Measurements from ENCODE around the gene OR9G4. TPM values are rescaled to one million over a fixed set of nuclear protein-coding genes. Genes with fewer than 3 reads are reported as not detected.

Gene OR9G4
- total RNA-seq (2013; cell fraction: nucleolus; rRNA removed): not detected in 2 replicates
- total RNA-seq (2014; rRNA removed) (not detected in 2 replicates), total RNA-seq (2014; rRNA removed; fragmentation: Illumina TruSeq; extraction: Trizol) (not detected in 2 replicates), total RNA-seq (2021) (not detected in 2 replicates), polyA plus RNA-seq (2011; rRNA removed) (not detected in 2 replicates), polyA plus RNA-seq (2014; fragmentation: Illumina TruSeq; extraction: Trizol) (not detected in 2 replicates), polyA plus RNA-seq (2014; fragmentation: Nextera tagmentation; extraction: Ambion mirVana) (not detected), polyA plus RNA-seq (2014; rRNA removed) (not detected in 2 replicates), polyA plus RNA-seq (2016; fragmentation: Nextera tagmentation; extraction: Ambion mirVana) (not detected), polyA minus RNA-seq (2011; rRNA and poly(A)+ RNA removed) (not detected in 2 replicates), Bru-seq, nascent RNA (percentile 9 among the genes with signal in this experiment), BruChase-seq, experiment 1, labeled RNA remaining after a 6-hour chase (not detected), BruChase-seq, experiment 2, labeled RNA remaining after a 2-hour chase (not detected)
- not detected for polyA plus RNA-seq (2011; ENCODE audit: low read depth)
- polyA plus RNA-seq (2011; cell fraction: cytosol; rRNA removed): not detected in 2 replicates
- polyA plus RNA-seq (2011; cell fraction: nucleus; rRNA removed): not detected in 2 replicates
- polyA plus RNA-seq (2012): not detected in 2 replicates
- polyA minus RNA-seq (2011; cell fraction: cytosol; rRNA and poly(A)+ RNA removed): not detected in 2 replicates
- polyA minus RNA-seq (2011; cell fraction: nucleus; rRNA and poly(A)+ RNA removed): not detected in 2 replicates
- long read RNA-seq, experiment 1: 0 reads
- long read RNA-seq, experiment 2: 0 reads

DNA sequence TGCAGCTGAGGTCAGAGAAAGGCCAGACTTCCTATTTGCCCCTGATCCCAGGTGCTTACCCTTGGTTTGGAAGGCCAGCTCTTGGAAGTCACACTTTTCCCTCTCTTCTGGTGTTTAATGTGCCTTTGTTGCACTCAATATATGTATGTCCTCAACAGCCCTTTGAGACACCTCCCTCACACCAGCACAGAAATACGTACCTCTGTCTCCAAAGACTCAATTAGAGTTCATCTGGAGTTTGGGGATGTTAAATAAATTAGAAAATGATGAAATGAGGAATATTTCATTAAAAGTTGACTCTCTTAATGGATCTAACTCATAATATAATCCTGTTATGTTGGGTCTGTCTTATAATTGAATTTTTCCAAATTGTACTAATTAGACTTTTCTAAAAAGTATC, at the start of gene OR9G4:
TSS of gene OR9G4 (minus strand) at position 101 of the 400 bp plus-strand sequence. CDS start 4,931 bp downstream, outside the sequence.
- no peak for ATAC-seq
- Histone ChIP-seq H3K4me3 (no peak within 1 kb of the TSS), H3K27me3 (replicated peaks in 1 of 2; ENCODE audit: control insufficient read depth in 2 of 2, insufficient read depth in 2 of 2, low read length in 1 of 2) (no peaks in the 10 kb centered on the region), H3K36me3 (ENCODE audit: control insufficient read depth in 2 of 2, insufficient read depth in 2 of 2, low read length in 1 of 2) (no peaks in the 10 kb centered on the region), H3K4me1 (ENCODE audit: control insufficient read depth, insufficient read depth, low read length) (no peaks in the 10 kb centered on the region), H3K9me3 (replicated peaks; ENCODE audit: control insufficient read depth, insufficient read depth, low read length) (no peaks in the 10 kb centered on the region), H3K27ac (ENCODE audit: control insufficient read depth, insufficient read depth) (no peak within 1 kb of the TSS), H2AFZ (ENCODE audit: control insufficient read depth, low read depth, low read length) (no peak within 1 kb of the TSS), H3K79me2 (ENCODE audit: control insufficient read depth, insufficient read depth, low read length) (no peaks in the 10 kb centered on the region), H3K4me2 (ENCODE audit: control insufficient read depth, insufficient read depth) (no peak within 1 kb of the TSS), H4K20me1 (ENCODE audit: control insufficient read depth, insufficient read depth) (no peaks in the 10 kb centered on the region), H3K9ac (ENCODE audit: control insufficient read depth, insufficient read depth, low read length) (no peak within 1 kb of the TSS)
- no peak for FAIRE-seq
- BruUV-seq (replicated peaks): no TSS peak
- no peak for DNase-seq (ENCODE audit: low read depth, low spot score)
- ChIA-PET RAD21 (ENCODE audit: unreplicated experiment) (no interaction called here), SMC1A (ENCODE audit: uncharacterized antibody, unreplicated experiment) (no interaction called here), POLR2A (no interaction called here), CTCF (no interaction called here)
- 7% methylated on average over 1 of the region's 1 CpG for WGBS (ENCODE audit: insufficient coverage, insufficient replicate concordance, low lambda C conversion rate, missing lambda C conversion rate)
- intact Hi-C loops (cut with micrococcal nuclease; ENCODE audit: unreplicated experiment): no loop called here
- TF ChIP-seq CBX5 (IDR thresholded peaks at IDR 0.05; ENCODE audit: low read depth): no peak
- TF ChIP-seq HCFC1 (IDR thresholded peaks at IDR 0.05; ENCODE audit: low read length): no peak
- in situ Hi-C loops (cut with MboI): no loop called here

DNA sequence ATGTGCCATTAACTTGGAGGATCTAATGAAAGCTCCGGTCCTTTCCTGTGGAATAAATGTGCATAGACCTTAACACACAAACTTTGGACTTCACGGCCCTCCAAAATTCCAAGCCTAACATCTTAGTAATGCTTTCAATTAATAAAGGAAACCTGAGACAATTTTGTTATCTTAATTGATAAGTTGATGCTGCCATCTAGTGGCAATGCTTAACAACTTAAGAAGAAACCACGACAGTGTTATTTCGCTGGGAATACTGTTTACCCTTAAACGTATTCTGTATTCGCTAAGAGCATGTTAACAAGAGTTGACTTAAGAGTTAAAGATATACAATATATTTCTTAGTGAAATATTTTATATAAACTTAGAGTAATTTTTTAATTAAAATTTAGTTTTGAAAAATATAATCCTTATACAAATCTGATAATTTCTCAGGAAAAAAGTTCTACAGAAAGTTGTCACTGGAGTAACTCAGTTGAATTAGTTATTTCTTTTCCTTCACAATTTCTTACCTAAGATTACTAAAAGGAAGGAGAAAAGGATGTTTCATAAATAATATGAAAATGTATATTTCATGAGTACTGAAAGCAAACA, 35.0 kb upstream of the OR9G4 start:
- ChIA-PET SMC1A (ENCODE audit: uncharacterized antibody, unreplicated experiment) (interaction anchor here (1.3 to 3.3 kb wide), 6 partner anchors 10 to 843 kb away, joined by 4 to 19 read pairs (median 10); no protein-coding TSS in a partner anchor), CTCF (interaction anchor here (0.7 to 2.2 kb wide), 15 partner anchors 8 to 1076 kb away, joined by 3 to 20 read pairs (median 4); no protein-coding TSS in a partner anchor), POLR2A (no interaction called here), RAD21 (ENCODE audit: unreplicated experiment) (interaction anchor here (0.9 to 2.5 kb wide), 4 partner anchors 157 to 835 kb away, joined by 3 to 16 read pairs (median 8); no protein-coding TSS in a partner anchor)
- Histone ChIP-seq H3K4me1 (ENCODE audit: control insufficient read depth, insufficient read depth, low read length) (peaks cover 4% of the 10 kb centered on the region), H3K4me3 (no peak overlapping the region), H3K27me3 (replicated peaks in 1 of 2; ENCODE audit: control insufficient read depth in 2 of 2, insufficient read depth in 2 of 2, low read length in 1 of 2) (no peaks in the 10 kb centered on the region), H4K20me1 (ENCODE audit: control insufficient read depth, insufficient read depth) (no peaks in the 10 kb centered on the region), H3K27ac (ENCODE audit: control insufficient read depth, insufficient read depth) (no peak overlapping the region), H3K4me2 (ENCODE audit: control insufficient read depth, insufficient read depth) (no peak overlapping the region), H3K79me2 (ENCODE audit: control insufficient read depth, insufficient read depth, low read length) (no peaks in the 10 kb centered on the region), H3K36me3 (ENCODE audit: control insufficient read depth in 2 of 2, insufficient read depth in 2 of 2, low read length in 1 of 2) (no peaks in the 10 kb centered on the region), H2AFZ (ENCODE audit: control insufficient read depth, low read depth, low read length) (no peak overlapping the region; the same call in 1 of the 2 replicates), H3K9me3 (replicated peaks; ENCODE audit: control insufficient read depth, insufficient read depth, low read length) (no peaks in the 10 kb centered on the region), H3K9ac (ENCODE audit: control insufficient read depth, insufficient read depth, low read length) (no peak overlapping the region)
- BruUV-seq (replicated peaks): no TSS peak
- FAIRE-seq: peak; percentile 90
- in situ Hi-C loops (cut with MboI) (loop anchor here (5.0 kb wide), 1 partner anchor 831 kb away; no protein-coding TSS in a partner anchor), intact Hi-C loops (cut with micrococcal nuclease; ENCODE audit: unreplicated experiment) (loop anchor here (1.0 to 10.0 kb wide), 4 partner anchors 159 to 1069 kb away; no protein-coding TSS in a partner anchor)
- peak; percentile 63 for ATAC-seq
- DNase-seq (ENCODE audit: low read depth, low spot score): no peak
- TF ChIP-seq SMARCA5 (IDR thresholded peaks at IDR 0.05): 0 out of 2 replicates have a peak, but pooled peaks have one; percentile 46
- TF ChIP-seq ZNF24 (IDR thresholded peaks at IDR 0.05): no peak
- TF ChIP-seq, protein P1, sequence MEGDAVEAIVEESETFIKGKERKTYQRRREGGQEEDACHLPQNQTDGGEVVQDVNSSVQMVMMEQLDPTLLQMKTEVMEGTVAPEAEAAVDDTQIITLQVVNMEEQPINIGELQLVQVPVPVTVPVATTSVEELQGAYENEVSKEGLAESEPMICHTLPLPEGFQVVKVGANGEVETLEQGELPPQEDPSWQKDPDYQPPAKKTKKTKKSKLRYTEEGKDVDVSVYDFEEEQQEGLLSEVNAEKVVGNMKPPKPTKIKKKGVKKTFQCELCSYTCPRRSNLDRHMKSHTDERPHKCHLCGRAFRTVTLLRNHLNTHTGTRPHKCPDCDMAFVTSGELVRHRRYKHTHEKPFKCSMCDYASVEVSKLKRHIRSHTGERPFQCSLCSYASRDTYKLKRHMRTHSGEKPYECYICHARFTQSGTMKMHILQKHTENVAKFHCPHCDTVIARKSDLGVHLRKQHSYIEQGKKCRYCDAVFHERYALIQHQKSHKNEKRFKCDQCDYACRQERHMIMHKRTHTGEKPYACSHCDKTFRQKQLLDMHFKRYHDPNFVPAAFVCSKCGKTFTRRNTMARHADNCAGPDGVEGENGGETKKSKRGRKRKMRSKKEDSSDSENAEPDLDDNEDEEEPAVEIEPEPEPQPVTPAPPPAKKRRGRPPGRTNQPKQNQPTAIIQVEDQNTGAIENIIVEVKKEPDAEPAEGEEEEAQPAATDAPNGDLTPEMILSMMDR (IDR thresholded peaks at IDR 0.05 in 2 of 3, conservative IDR thresholded peaks at IDR 0.05 in 1 of 3; ENCODE audit: control insufficient read depth in 2 of 3, extremely low read depth in 1 of 3, insufficient read depth in 1 of 3, low read depth in 3 of 3, low read length in 3 of 3): peak; percentile 39 to 65 (median 49); a peak in 4 of 6 replicates
- peak; percentile 60 for TF ChIP-seq RAD21 (IDR thresholded peaks at IDR 0.05; ENCODE audit: insufficient read depth, low read depth, low read length)
- peak; percentile 21; the same call in 1 of the 2 replicates for TF ChIP-seq RUNX3 (IDR thresholded peaks at IDR 0.05; ENCODE audit: low read length)
- TF ChIP-seq SIX5 (IDR thresholded peaks at IDR 0.05; ENCODE audit: low read depth, low read length, severe bottlenecking): no peak
- TF ChIP-seq KAT2A (conservative IDR thresholded peaks at IDR 0.05; ENCODE audit: control insufficient read depth, low read depth, low read length): no peak
- TF ChIP-seq EGR1 (IDR thresholded peaks at IDR 0.05; ENCODE audit: borderline replicate concordance in 1 of 2, low read depth in 2 of 2, low read length in 2 of 2): no peak
- WGBS (ENCODE audit: insufficient coverage, insufficient replicate concordance, low lambda C conversion rate, missing lambda C conversion rate): 37% methylated on average over 6 of the region's 6 CpGs

Measured in GM12878 (cell line).